ENCODE measurements around the gene TRMT2A. TPM values are rescaled to one million over a fixed set of nuclear protein-coding genes. Genes with fewer than 3 reads are reported as not detected.

Gene TRMT2A
- polyA plus RNA-seq, 3 donors = 32.2 to 47.9 (median 43.0) TPM

Other genes with a start within 250 kb of the TRMT2A start
- gene COMT, start 175.5 kb downstream of the TRMT2A start, polyA plus RNA-seq = 100 to 1,000 TPM in 2 of 3 donors, 10 to 100 TPM in 1; 70.9 to 173 (median 133) TPM
- 10 to 100 TPM; 13.6 to 21.8 (median 16.6) TPM for gene TXNRD2, start 175.4 kb downstream of the TRMT2A start, polyA plus RNA-seq
- 1 to 10 TPM; 4.0 to 9.8 (median 8.5) TPM for gene ARVCF, start 100.4 kb downstream of the TRMT2A start, polyA plus RNA-seq
- 10 to 100 TPM; 11.1 to 30.9 (median 20.5) TPM for gene TANGO2, start 96.1 kb downstream of the TRMT2A start, polyA plus RNA-seq
- 10 to 100 TPM; 10.1 to 15.6 (median 12.9) TPM for gene DGCR8, start 37.0 kb downstream of the TRMT2A start, polyA plus RNA-seq
- gene RANBP1, start 1.1 kb downstream of the TRMT2A start, polyA plus RNA-seq = 10 to 100 TPM; 42.3 to 94.7 (median 68.2) TPM
- 10 to 100 TPM; 20.5 to 45.6 (median 28.0) TPM for gene ZDHHC8, start 14.6 kb upstream of the TRMT2A start, polyA plus RNA-seq
- gene CCDC188, start 33.8 kb upstream of the TRMT2A start, polyA plus RNA-seq = 1 to 10 TPM in 1 of 3 donors, under 1 TPM in 2; 0.48 to 3.0 (median 0.86) TPM
- gene RTN4R, start 151.1 kb upstream of the TRMT2A start, polyA plus RNA-seq = 1 to 10 TPM in 1 of 3 donors, under 1 TPM in 2; 0.22 to 7.2 (median 0.59) TPM
- 10 to 100 TPM; 46.6 to 75.2 (median 51.6) TPM for gene DGCR6L, start 202.8 kb upstream of the TRMT2A start, polyA plus RNA-seq